Stimulated activated memory B cell treated with anti-CD40 and anti-IgM and Interleukin-4, amounts not matched to agents 10 μg/mL and 1 μg/mL and 100 μg/mL, for 72 hours (primary cell): ENCODE measurements around the gene NUDT19.
"Not testable (repeated sequence)": the region's sequence is repeated elsewhere in the genome, so short reads cannot be mapped to it uniquely, and the experiment has no call there.

Experiments used
- ATAC-seq: fragments of 150-1000 bp; cut with Tn5 transposase; 2 replicates; pipeline ENCODE4 v1.10.0; 2021
- H3K27ac Mint-ChIP-seq: one replicate; pipeline ENCODE4 v1.8.0; 2022; ENCODE audit warnings: mild to moderate bottlenecking, mixed read lengths
- H3K27me3 Mint-ChIP-seq: one replicate; pipeline ENCODE4 v1.8.0; 2022; ENCODE audit warnings: mixed read lengths
- H3K36me3 Mint-ChIP-seq: one replicate; pipeline ENCODE4 v1.8.0; 2022; ENCODE audit warnings: mixed read lengths
- H3K4me1 Mint-ChIP-seq: one replicate; pipeline ENCODE4 v1.8.0; 2022; ENCODE audit warnings: mixed read lengths
- H3K4me3 Mint-ChIP-seq: one replicate; pipeline ENCODE4 v1.8.0; 2022; ENCODE audit warnings: mild to moderate bottlenecking, moderate library complexity, mixed read lengths
- H3K9me3 Mint-ChIP-seq: one replicate; pipeline ENCODE4 v1.8.0; 2022; ENCODE audit warnings: mixed read lengths

The NUDT19 gene

DNA sequence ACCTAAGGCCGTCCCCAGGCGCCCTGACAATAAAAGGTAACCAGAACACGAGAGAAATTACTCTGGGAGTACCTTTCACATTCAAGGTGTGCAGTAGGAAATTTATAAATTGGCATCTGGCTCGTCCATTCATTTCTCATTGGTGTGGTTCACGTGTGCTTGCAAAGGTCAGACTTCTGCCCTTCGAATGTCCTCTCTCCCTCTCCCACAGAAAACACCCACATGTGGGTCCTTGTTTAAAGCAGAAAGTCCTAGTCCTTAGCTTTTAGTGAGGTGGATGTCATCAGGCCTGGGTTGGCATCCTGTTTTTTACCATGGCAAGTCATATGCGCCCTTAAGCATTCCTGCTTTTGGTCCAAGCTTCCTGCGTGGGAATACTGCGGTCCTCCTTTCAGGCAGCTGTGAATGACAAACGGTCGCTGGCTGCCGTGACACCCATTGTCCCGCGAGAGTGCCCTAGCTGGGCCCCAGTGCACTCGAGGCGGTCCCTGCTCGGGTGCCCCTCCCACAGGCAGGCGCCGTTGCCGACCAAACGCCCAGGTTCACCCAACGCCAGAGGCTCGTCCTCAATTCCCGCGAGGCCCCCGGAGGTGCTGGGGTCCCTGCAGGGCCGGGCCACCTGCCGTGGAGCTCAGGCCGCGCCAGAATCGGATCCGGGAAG, at the start of gene NUDT19:
NUDT19 (plus strand) TSS at position 531 of the 661 bp plus-strand sequence. CDS start 140 bp downstream, outside the sequence.
- H3K4me1 Mint-ChIP-seq, result peaks cover 49% of the 10 kb centered on the region
- H3K27me3 Mint-ChIP-seq, result no peaks in the 10 kb centered on the region
- peaks cover 25% of the 10 kb centered on the region for H3K36me3 Mint-ChIP-seq
- H3K4me3 Mint-ChIP-seq, result peak within 1 kb of the TSS; percentile 97
- H3K9me3 Mint-ChIP-seq, result no peaks in the 10 kb centered on the region
- ATAC-seq, result peak; percentile 96
- peak within 1 kb of the TSS; percentile 95 for H3K27ac Mint-ChIP-seq

DNA sequence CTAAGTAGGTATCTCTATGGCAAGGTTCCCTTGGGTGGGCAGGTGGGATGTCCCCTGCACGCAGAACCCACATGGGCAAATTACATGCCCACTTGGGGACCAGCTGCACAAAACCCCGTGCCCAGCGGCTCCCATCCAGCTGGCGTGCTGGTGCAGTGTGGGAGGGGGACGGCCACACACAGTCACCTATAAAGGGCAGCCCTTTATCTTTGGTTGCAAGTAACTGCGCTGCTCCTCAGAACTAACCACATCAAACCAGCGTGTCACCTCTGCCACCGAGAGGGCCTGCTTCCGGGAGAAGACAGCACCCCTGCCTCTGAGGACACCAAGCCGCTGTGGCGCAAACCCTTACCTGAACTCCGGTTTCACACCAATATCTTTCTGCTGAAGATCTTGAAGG, 48.9 kb upstream of the NUDT19 start:
- Mint-ChIP-seq H3K9me3 (no peaks in the 10 kb centered on the region), H3K27me3 (no peaks in the 10 kb centered on the region), H3K36me3 (peaks cover 75% of the 10 kb centered on the region), H3K4me3 (no peak overlapping the region), H3K27ac (no peak overlapping the region), H3K4me1 (peaks cover 15% of the 10 kb centered on the region)
- no peak for ATAC-seq

DNA sequence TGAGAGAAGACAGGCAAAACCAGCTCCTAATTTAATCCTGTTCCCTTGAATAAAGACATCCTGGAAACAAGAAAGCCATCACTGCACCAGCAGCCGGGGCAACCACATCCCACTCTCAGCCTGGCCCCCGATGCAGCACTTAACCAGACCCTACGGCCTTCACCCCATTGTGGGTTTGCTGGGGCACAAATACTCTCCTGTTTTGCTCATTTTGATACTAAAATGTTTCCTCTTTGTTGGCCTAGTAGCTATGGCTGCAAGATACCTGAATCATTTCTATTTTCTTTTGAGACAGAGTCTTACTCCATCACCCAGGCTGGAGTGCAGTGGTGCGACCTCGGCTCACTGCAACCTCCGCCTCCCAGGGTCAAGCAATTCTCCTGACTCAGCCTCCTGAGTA, 45.1 kb upstream of the NUDT19 start:
- Mint-ChIP-seq H3K9me3 (no peaks in the 10 kb centered on the region), H3K36me3 (peaks cover 65% of the 10 kb centered on the region), H3K27ac (no peak overlapping the region), H3K4me3 (no peak overlapping the region), H3K4me1 (peaks cover 15% of the 10 kb centered on the region), H3K27me3 (no peaks in the 10 kb centered on the region)
- ATAC-seq, result peak; percentile 60

DNA sequence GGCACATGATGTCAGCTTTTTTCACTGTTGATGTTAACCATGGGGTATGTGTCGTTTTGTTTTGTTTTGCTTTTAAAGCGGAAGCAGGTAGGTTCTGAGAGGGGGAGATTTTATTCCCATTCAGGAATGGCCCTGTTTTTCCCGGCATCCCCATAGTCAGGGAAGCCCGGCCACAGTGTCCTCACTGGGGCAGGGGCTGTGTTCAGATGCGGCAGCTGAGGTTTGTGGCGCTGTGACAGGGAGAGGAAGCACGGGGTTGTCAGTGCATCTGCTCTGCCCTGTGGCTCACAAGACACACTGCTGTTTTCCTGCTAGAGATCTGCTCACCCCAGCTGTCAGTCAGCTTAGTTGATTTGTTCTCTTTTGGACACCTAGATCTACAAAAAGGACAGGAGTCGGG, 44.3 kb upstream of the NUDT19 start:
- no peak for ATAC-seq
- H3K9me3 Mint-ChIP-seq, result no peaks in the 10 kb centered on the region
- no peak overlapping the region for H3K4me3 Mint-ChIP-seq
- H3K36me3 Mint-ChIP-seq, result peaks cover 61% of the 10 kb centered on the region
- H3K4me1 Mint-ChIP-seq, result peaks cover 15% of the 10 kb centered on the region
- H3K27me3 Mint-ChIP-seq, result no peaks in the 10 kb centered on the region
- H3K27ac Mint-ChIP-seq, result no peak overlapping the region

DNA sequence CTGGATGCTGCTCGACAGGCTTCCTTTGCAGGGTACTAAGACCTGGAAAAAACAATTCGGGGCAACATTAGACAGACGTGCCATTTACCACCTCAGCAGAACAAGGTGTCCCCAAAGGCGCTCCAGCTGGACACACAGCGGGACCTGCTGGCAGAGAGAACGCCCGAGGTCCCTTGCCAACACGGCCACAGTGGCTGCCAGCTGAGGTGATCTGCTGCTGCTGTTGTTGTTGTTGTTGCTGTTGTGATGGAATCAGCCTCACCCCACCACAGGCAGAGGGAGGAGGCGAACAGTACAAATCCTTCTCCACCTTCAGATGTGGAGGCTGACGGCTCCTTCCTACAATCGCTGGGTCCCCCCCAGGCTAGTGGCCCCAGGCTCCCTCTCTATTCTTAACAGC, 41.9 kb upstream of the NUDT19 start:
- Mint-ChIP-seq H3K9me3 (no peaks in the 10 kb centered on the region), H3K36me3 (peaks cover 40% of the 10 kb centered on the region), H3K27ac (no peak overlapping the region), H3K27me3 (no peaks in the 10 kb centered on the region), H3K4me3 (no peak overlapping the region), H3K4me1 (peaks cover 22% of the 10 kb centered on the region)
- no peak for ATAC-seq

DNA sequence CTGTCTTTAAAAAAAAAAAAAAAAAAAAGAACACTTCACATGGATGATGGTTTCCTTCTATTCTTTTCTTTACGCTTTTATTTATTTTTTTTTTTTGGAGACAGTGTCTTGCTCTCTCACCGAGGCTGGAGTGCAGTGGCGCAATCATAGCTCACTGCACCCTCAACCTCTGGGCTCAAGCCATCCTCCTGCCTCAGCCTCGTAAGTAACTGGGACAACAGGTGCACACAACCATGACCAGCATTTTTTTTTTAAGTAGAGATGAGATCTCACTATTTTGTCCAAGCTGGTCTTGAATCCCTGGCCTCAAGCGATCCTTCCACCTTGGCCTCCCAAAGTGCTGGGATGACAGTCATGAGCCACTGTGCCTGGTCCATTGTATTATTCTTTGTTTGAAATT, 41.0 kb upstream of the NUDT19 start:
- Mint-ChIP-seq H3K9me3 (no peaks in the 10 kb centered on the region), H3K4me1 (peaks cover 22% of the 10 kb centered on the region), H3K27ac (no peak overlapping the region), H3K27me3 (no peaks in the 10 kb centered on the region), H3K36me3 (peaks cover 47% of the 10 kb centered on the region), H3K4me3 (no peak overlapping the region)
- ATAC-seq, result no peak

DNA sequence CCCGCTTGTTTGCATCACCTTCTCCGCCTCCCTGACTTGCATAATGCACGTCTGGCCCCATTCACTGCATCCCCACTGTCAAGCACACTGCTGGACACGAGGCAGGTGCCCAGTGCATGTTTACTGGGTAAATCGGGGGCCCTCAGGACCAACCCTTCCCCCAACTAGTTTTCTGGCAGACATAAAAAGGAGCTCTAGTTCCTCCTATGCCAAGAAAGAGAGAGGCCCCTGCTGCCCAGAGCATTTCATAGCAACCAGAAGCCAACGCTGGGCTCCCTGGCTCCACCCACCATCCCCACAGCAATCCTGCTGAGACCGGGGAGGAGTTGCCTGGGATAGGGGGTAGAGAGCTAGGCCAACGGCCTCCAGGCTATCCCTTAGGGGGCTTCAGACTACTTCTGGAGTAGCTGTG, 39.9 kb upstream of the NUDT19 start:
- H3K27ac Mint-ChIP-seq, result no peak overlapping the region
- peaks cover 51% of the 10 kb centered on the region for H3K36me3 Mint-ChIP-seq
- no peak for ATAC-seq
- H3K4me1 Mint-ChIP-seq, result peaks cover 13% of the 10 kb centered on the region
- H3K4me3 Mint-ChIP-seq, result no peak overlapping the region
- no peaks in the 10 kb centered on the region for H3K9me3 Mint-ChIP-seq
- no peaks in the 10 kb centered on the region for H3K27me3 Mint-ChIP-seq

DNA sequence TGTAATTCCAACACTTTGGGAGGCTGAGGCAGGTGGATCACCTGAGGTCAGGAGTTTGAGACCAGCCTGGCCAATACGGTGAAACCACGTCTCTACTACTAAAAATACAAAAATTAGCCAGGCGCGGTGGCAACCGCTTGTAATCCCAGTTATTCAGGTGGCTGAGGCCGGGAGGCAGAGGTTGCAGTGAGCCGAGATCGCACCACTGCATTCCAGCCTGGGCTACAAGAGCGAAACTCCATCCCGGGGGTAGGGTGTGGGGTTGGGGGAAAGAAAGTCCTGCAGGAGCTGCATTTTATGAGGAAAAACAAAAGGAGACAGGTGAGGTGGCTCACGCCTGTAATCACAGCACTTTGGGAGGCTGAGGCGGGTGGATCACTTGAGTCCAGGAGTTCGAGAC, 39.3 kb upstream of the NUDT19 start:
- not testable (repeated sequence) for H3K27me3 Mint-ChIP-seq, H3K4me1 Mint-ChIP-seq, H3K9me3 Mint-ChIP-seq, ATAC-seq, H3K4me3 Mint-ChIP-seq, H3K27ac Mint-ChIP-seq
- H3K36me3 Mint-ChIP-seq, result peaks cover 45% of the 10 kb centered on the region

DNA sequence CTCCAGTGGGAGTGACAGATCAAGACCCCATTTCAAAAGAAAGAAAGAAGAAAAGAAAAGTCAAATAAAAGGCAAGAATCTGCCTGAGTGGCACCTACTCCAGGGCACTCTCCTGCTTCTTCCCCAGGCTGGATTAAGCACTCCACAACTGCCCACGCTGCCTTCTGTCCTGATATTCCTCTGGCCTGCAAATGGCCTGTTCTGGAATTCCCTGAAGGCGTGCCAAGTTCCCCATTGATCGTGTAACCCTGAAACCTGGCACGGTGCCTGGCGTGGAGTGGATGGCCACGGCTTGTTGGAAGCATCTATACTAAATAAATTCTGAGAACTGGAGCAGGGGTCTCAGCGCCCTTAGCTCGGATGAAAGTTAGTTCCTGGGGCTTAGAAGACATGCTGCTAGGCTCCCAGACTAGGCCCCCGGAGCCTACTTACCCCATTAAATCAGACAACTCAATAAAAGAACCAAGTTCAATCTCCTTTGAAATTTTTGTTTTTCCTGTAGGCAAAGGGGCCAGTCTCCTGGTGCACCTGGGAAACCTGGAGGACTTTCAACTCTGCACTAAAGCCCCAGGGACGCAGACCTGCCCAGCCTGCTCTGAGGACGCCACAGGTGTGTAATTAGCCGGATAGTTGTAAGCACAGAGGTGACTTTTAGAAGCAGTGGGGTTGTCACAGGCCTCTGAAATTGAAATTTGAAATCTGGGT, 38.6 kb upstream of the NUDT19 start:
- no peak for ATAC-seq
- H3K4me1 Mint-ChIP-seq, result peaks cover 7% of the 10 kb centered on the region
- no peaks in the 10 kb centered on the region for H3K27me3 Mint-ChIP-seq
- no peak overlapping the region for H3K4me3 Mint-ChIP-seq
- peaks cover 41% of the 10 kb centered on the region for H3K36me3 Mint-ChIP-seq
- H3K9me3 Mint-ChIP-seq, result no peaks in the 10 kb centered on the region
- no peak overlapping the region for H3K27ac Mint-ChIP-seq

DNA sequence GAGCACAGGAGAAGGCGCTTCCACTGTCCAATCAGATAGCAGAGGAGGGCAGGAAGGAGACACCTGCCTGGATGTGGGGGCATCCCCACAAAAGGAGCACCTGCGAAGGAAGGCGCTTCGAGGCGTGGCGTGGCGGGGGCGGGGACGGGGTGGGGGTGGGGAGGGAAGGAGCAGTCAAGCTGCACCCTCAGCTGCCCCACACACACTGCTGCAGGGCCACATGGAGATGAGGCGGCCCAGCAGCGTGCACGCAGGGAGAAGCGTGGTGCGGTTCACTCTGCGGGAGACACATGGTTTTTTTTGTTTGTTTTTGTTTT, 38.1 kb upstream of the NUDT19 start:
- peaks cover 7% of the 10 kb centered on the region for H3K4me1 Mint-ChIP-seq
- H3K4me3 Mint-ChIP-seq, result no peak overlapping the region
- H3K36me3 Mint-ChIP-seq, result peaks cover 41% of the 10 kb centered on the region
- no peaks in the 10 kb centered on the region for H3K27me3 Mint-ChIP-seq
- no peaks in the 10 kb centered on the region for H3K9me3 Mint-ChIP-seq
- ATAC-seq, result no peak
- H3K27ac Mint-ChIP-seq, result no peak overlapping the region

DNA sequence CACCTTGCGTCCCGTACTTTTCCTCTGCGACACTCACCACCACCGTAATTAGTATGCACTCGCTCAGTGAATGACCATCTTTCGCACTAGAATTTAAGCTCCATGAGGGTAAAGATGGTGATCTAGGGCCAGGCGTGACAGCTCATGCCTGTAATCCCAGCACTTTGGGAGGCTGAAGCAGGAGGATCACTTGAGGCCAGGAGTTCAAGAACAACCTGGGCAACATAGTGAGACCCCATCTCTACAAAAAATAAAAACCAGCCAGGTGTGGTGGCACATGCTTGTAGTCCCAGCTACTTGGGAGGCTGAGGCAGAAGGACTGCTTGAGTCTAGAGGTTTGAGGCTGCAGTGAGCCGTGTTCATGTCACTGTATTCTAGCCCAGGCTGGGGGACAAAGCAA, 35.2 kb upstream of the NUDT19 start:
- H3K4me3 Mint-ChIP-seq, H3K9me3 Mint-ChIP-seq, H3K27ac Mint-ChIP-seq, H3K27me3 Mint-ChIP-seq, ATAC-seq, H3K4me1 Mint-ChIP-seq: not testable (repeated sequence)
- peaks cover 29% of the 10 kb centered on the region for H3K36me3 Mint-ChIP-seq

DNA sequence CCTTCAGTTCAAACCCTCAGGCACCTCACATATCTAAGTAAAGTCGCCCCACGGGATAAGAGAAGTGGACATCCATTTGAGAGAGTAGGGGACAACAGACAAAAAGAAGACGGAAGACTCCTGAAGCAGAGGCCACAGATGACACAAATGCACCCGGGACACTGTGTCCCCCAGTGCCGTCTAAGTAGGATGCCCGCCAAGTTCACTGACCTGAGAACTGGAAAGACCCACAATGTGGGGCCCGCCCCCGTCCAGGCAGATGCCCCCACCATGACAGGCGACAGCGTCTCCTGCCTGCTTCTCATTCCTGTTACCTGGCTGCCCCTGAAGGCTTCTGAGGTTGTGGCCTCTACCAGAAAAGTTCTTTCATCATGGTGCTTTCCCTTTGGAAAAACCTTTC, 33.5 kb upstream of the NUDT19 start:
- Mint-ChIP-seq H3K4me1 (peaks cover 14% of the 10 kb centered on the region), H3K27ac (no peak overlapping the region), H3K9me3 (no peaks in the 10 kb centered on the region), H3K4me3 (no peak overlapping the region), H3K36me3 (peaks cover 24% of the 10 kb centered on the region), H3K27me3 (no peaks in the 10 kb centered on the region)
- ATAC-seq, result no peak

DNA sequence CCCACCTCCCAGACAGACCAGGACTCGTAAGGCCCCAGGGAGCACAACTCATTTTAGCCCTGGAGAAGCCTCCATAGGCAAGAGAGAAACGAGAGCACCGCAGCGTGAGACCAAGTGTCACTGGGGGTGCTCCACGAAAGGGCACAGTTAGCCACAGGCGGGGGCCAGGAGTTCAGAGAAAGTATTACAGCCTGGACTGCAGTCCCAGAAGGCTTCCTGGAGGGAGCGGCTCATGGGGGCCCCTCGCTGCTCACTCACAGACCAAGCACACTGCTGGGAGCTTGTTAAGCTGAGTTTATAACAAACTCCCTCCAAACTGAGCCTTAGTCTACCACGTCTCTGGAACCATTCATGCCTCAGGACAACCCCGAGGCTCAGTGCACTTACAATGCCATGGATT, 33.1 kb upstream of the NUDT19 start:
- no peaks in the 10 kb centered on the region for H3K27me3 Mint-ChIP-seq
- no peak overlapping the region for H3K27ac Mint-ChIP-seq
- H3K9me3 Mint-ChIP-seq, result no peaks in the 10 kb centered on the region
- peaks cover 24% of the 10 kb centered on the region for H3K36me3 Mint-ChIP-seq
- H3K4me3 Mint-ChIP-seq, result no peak overlapping the region
- peaks cover 12% of the 10 kb centered on the region for H3K4me1 Mint-ChIP-seq
- ATAC-seq, result no peak

DNA sequence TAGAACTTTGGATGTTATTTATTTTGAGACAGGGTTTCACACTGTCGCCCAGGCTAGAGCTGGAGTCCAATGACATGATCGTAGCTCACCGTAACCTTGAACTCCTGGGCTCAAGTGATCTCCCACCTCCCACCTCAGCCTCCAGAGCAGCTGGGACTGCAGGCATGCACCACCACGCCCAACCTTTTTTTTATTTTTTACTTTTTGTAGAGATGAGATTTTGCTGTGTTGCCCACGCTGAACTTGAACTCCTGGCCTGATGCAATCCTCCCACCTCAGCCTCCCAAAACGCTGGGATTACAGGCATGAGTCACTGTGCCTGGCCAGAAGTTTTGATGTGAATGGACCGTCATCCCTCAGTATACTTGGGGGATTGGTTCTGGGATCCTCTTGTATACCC, 30.3 kb upstream of the NUDT19 start:
- H3K4me1 Mint-ChIP-seq, result peaks cover 12% of the 10 kb centered on the region
- peaks cover 11% of the 10 kb centered on the region for H3K36me3 Mint-ChIP-seq
- H3K9me3 Mint-ChIP-seq, result no peaks in the 10 kb centered on the region
- H3K27me3 Mint-ChIP-seq, result no peaks in the 10 kb centered on the region
- H3K4me3 Mint-ChIP-seq, result no peak overlapping the region
- no peak for ATAC-seq
- H3K27ac Mint-ChIP-seq, result no peak overlapping the region

DNA sequence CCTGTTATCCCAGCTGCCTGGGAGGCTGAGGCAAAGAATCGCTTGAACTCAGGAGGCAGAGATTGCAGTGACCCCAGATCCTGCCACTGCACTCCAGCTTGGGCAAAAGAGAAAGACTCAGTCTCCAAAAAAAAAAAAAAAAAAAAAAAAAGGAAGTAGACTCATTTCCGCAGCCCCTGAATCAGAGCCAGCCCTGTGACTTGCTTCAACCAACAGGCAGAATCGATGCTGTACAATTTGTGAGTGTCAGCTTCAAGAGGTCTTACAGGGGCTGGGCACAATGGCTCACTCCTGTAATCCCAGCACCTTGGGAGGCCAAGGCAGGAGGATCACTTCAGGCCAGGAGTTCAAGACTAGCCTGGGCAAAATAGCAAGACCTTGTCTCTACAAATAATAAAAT, 29.4 kb upstream of the NUDT19 start:
- H3K4me3 Mint-ChIP-seq, result no peak overlapping the region
- no peaks in the 10 kb centered on the region for H3K9me3 Mint-ChIP-seq
- no peak for ATAC-seq
- H3K27me3 Mint-ChIP-seq, result no peaks in the 10 kb centered on the region
- H3K4me1 Mint-ChIP-seq, result peaks cover 12% of the 10 kb centered on the region
- peaks cover 7% of the 10 kb centered on the region for H3K36me3 Mint-ChIP-seq
- peak overlapping the region; percentile 64 for H3K27ac Mint-ChIP-seq

DNA sequence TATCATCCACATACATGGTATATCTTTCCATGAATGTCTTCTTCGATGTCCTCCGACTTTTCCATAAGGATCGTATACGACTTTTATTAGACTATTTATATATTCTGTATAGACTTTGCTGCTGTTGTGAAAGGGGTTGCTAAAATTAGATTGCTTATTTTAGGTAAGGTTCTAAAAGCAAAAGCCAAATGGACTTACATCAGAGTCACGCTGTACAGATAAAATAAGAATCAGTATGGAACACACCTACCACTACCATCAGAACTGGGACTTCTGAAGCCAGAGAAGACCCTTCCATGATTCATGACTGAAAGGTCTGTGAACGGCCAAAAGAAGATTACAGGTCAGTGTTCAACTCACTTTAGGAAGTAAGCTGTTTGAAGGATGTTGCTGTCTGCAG, 25.5 kb upstream of the NUDT19 start:
- no peaks in the 10 kb centered on the region for H3K9me3 Mint-ChIP-seq
- H3K4me3 Mint-ChIP-seq, result no peak overlapping the region

More for the DNA sequence above, 25.5 kb upstream of the NUDT19 start:
- peaks cover 27% of the 10 kb centered on the region for H3K4me1 Mint-ChIP-seq
- peaks cover 10% of the 10 kb centered on the region for H3K36me3 Mint-ChIP-seq
- no peaks in the 10 kb centered on the region for H3K27me3 Mint-ChIP-seq
- H3K27ac Mint-ChIP-seq, result no peak overlapping the region
- ATAC-seq, result no peak
